Cardiac muscle cell (in vitro differentiated cells and primary cell): ENCODE measurements around the gene TK1. TPM values are rescaled to one million over a fixed set of nuclear protein-coding genes. Genes with fewer than 3 reads are reported as not detected.

ENCODE experiments used
- DNase-seq, 2 donors: peaks; one replicate each; pipeline versions ENCODE4 v3.0.0 to v3.0.0-alpha.2; 2010 to 2017; ENCODE audit warnings: low read depth in 1 of 2, low spot score in 1 of 2
- H3K27ac ChIP-seq: fragments of 200-600 bp; sonication (generic); 2 replicates; pipeline ENCODE4 v1.5.1; 2016
- H3K27me3 ChIP-seq: fragments of 200-600 bp; sonication (generic); 2 replicates; pipeline ENCODE4 v1.6.0; 2016; ENCODE audit warnings: control low read depth
- H3K36me3 ChIP-seq: fragments of 200-600 bp; sonication (generic); 2 replicates; pipeline ENCODE4 v1.5.1; 2016; ENCODE audit warnings: control low read depth
- H3K4me1 ChIP-seq: fragments of 200-600 bp; sonication (generic); 2 replicates; pipeline ENCODE4 v1.8.1; 2017; ENCODE audit warnings: low read depth, mild to moderate bottlenecking, mixed run types
- H3K4me3 ChIP-seq: fragments of 200-600 bp; sonication (generic); 2 replicates; pipeline ENCODE4 v1.5.1; 2016; ENCODE audit warnings: mild to moderate bottlenecking
- H3K9me3 ChIP-seq: fragments of 200-600 bp; sonication (generic); 2 replicates; pipeline ENCODE4 v1.5.1; 2017; ENCODE audit warnings: low read depth, mild to moderate bottlenecking, control low read depth
- polyA plus RNA-seq: library from polyadenylated mRNA; unstranded; fragments of >200 nt; fragmentation: Nextera tagmentation; extraction: Ambion mirVana; gene quantifications from 2 replicates; pipeline ENCODE4 v1.2.1, GENCODE V29; 2016
- total RNA-seq: library from RNA; depleted of rRNA; stranded (reverse); fragments of >200 nt; gene quantifications from 2 replicates; pipeline ENCODE4 v1.2.3, GENCODE V29; 2016
- TF ChIP-seq, protein P1 (sequence below): IDR thresholded peaks from 2 replicates; pipeline ENCODE4 v1.5.1; 2012; ENCODE audit warnings: low read depth, mild to moderate bottlenecking, low read length

TK1 gene
- total and polyA plus RNA-seq, 2 experiments from 2014 or later = 21.1 to 57.5 TPM

DNA sequence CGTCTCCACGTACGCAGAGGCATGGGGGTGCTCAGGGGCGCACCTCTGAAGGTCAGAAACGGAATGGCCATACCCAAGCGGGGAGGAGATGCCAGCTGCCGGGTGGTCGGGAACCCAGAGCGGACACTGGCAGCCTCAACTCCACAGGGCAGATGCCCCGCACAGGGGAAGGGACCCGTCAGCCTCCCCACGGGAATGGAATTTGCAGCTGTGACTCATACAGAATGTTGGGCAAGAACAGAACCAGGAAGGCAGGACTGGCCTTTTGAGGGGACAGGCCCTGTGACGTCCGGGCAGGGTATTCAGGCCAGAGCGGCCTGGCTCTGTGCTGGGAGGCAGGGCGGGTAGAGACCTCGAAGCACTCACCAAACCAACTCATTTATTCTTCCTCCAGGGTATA is 7.5 kb downstream of the TK1 start:
- H3K27ac ChIP-seq = peak overlapping the region; percentile 48

DNA sequence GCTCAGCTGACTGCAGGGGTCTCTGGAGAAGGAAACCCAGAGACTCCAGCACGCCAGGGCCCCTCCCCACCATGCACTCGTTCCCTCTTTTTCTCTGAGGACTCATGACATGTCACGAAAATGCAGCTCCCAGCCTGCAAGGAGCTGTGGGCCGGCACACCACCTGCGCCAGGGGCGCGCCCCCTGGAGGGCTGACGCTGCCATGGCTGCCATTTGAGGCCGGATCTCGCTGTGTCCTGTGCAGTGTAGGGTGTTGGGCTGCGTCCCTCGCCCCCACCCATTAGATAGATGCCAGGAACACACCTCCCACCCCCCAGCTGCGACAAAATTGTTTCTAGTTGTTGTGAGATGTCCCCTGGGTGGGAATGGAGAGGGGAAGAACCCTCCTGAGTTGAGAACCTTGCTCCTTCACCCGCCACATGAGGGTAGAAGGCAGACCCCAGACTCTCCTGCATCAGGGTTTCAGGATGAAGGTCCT is 10.3 kb downstream of the TK1 start:
- peaks cover 57% of the 10 kb centered on the region for H3K4me1 ChIP-seq
- no peaks in the 10 kb centered on the region for H3K27me3 ChIP-seq
- no peaks in the 10 kb centered on the region for H3K9me3 ChIP-seq
- peaks cover 6% of the 10 kb centered on the region for H3K36me3 ChIP-seq
- TF ChIP-seq, protein P1, sequence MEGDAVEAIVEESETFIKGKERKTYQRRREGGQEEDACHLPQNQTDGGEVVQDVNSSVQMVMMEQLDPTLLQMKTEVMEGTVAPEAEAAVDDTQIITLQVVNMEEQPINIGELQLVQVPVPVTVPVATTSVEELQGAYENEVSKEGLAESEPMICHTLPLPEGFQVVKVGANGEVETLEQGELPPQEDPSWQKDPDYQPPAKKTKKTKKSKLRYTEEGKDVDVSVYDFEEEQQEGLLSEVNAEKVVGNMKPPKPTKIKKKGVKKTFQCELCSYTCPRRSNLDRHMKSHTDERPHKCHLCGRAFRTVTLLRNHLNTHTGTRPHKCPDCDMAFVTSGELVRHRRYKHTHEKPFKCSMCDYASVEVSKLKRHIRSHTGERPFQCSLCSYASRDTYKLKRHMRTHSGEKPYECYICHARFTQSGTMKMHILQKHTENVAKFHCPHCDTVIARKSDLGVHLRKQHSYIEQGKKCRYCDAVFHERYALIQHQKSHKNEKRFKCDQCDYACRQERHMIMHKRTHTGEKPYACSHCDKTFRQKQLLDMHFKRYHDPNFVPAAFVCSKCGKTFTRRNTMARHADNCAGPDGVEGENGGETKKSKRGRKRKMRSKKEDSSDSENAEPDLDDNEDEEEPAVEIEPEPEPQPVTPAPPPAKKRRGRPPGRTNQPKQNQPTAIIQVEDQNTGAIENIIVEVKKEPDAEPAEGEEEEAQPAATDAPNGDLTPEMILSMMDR = peak; percentile 92
- DNase-seq = peak; percentile 61 to 77
- no peak overlapping the region for H3K27ac ChIP-seq
- no peak overlapping the region for H3K4me3 ChIP-seq

More for the DNA sequence above, 7.5 kb downstream of the TK1 start:
- peaks cover 34% of the 10 kb centered on the region for H3K4me1 ChIP-seq
- H3K36me3 ChIP-seq = no peaks in the 10 kb centered on the region
- TF ChIP-seq, protein P1 = no peak
- no peak overlapping the region for H3K4me3 ChIP-seq
- DNase-seq = peak in 1 of 2 donors; percentile 67
- H3K9me3 ChIP-seq = no peaks in the 10 kb centered on the region
- H3K27me3 ChIP-seq = no peaks in the 10 kb centered on the region

DNA sequence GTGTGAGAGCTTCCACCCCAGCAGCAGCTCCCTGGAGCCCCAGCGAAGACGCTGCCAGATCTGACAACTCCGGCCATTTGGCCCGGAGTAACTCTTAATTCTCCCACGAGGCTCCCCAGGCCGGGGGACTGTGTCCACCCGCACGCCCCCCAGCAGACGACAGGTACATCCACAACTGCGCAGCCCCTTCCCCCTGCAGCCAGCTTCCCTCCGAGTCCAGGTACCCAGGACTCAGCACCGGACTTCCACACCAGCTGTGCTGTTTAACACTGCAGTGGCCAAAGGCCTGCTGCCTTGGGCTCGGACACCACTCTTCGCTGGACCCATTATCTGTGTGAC is 11.2 kb downstream of the TK1 start:
- TF ChIP-seq, protein P1 = no peak
- no peaks in the 10 kb centered on the region for H3K9me3 ChIP-seq
- H3K4me3 ChIP-seq = no peak overlapping the region
- peaks cover 54% of the 10 kb centered on the region for H3K4me1 ChIP-seq
- DNase-seq = no peak
- H3K27ac ChIP-seq = peak overlapping the region; percentile 98
- H3K36me3 ChIP-seq = peaks cover 6% of the 10 kb centered on the region
- H3K27me3 ChIP-seq = no peaks in the 10 kb centered on the region

DNA sequence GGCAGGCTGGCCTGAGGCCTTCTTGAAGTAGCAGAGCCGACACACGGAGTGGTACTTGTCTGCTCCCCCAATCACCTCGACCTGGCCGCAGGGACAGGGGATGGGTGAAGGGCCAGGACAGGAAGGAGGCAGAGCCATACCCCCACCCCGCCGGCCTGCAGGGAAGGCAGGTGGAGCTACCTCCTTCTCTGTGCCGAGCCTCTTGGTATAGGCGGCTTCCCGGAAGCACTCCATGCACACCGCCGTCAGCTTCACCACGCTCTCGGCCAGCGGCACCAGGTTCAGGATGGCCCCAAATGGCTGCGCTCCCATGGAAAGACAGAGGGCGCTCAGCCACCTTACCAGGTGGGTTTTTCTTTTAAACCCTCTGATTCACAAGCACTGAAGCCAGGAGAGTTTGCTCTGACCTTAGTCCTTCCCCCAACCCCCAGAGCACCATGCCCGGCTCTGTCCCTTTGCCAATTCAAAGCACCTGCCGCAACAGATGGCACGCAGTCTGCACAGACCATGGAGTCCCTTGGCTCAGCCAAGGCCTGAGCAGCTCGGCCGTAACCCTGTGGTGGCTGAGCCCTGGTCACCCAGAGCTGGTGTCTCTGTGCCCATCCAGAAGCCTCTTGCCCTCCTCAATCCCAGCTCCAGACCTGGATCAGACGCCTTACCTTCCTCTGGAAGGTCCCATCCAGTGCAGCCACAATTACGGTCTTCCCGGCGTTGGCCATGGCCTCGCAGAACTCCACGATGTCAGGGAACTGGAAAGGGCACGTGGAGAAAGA is 11.8 kb downstream of the TK1 start:
- Histone ChIP-seq H3K4me1 (peaks cover 48% of the 10 kb centered on the region), H3K4me3 (no peak overlapping the region), H3K27me3 (no peaks in the 10 kb centered on the region), H3K9me3 (no peaks in the 10 kb centered on the region), H3K27ac (peak overlapping the region; percentile 98), H3K36me3 (peaks cover 6% of the 10 kb centered on the region)
- DNase-seq = no peak
- TF ChIP-seq, protein P1 = no peak

DNA sequence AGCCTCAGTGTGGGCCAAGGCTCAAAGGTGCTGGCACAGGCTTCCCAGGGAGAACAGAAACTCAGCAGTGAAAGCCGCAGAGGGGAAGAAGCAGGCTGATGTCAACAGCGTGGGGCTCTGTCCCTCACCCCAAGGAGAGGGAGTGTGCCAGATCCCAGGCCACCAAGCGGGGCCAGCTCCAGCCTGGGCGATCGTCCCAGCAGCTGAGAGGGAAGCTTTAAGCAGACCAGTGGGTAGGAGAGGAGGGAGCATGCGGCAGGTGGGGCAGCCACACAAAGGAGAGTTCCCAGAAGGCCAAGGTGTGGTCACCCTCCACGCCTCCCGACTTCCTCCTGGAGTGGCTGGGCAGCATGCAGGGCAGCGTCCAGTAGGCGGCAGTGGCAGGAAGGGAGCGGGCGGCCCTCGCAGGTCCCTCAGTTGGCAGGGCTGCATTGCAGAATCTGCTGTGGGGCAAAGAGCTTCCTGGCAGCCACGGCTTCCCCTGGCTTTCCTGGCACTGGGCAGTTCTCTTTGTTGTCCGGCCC is 12.4 kb downstream of the TK1 start:
- TF ChIP-seq, protein P1 = no peak

More for the DNA sequence above, 12.4 kb downstream of the TK1 start:
- H3K4me3 ChIP-seq = no peak overlapping the region
- peaks cover 6% of the 10 kb centered on the region for H3K36me3 ChIP-seq
- H3K9me3 ChIP-seq = no peaks in the 10 kb centered on the region
- peak overlapping the region; percentile 98 for H3K27ac ChIP-seq
- DNase-seq = no peak
- no peaks in the 10 kb centered on the region for H3K27me3 ChIP-seq
- H3K4me1 ChIP-seq = peaks cover 44% of the 10 kb centered on the region
